ENCODE results near the gene SAMD9.

Gene SAMD9

GRCh38 chr7:93117852-93118530 lies at the start of gene SAMD9:
TSS of gene SAMD9 (minus strand) at chr7:93117979. CDS start at chr7:93106097, 11,882 bp downstream.
- TF ChIP-seq CTCF (IDR thresholded peaks at IDR 0.05; ENCODE audit: poor library complexity, severe bottlenecking), result no peak
- DNase-seq (ENCODE audit: low spot score), result no peak
- H3K36me3 ChIP-seq (ENCODE audit: low read depth), result no peaks in the 10 kb centered on the region; the same call in 1 of the 2 replicates
- H3K27ac ChIP-seq (ENCODE audit: poor library complexity, severe bottlenecking), result peak within 1 kb of the TSS; percentile 72
- peaks cover 44% of the 10 kb centered on the region for H3K4me1 ChIP-seq (ENCODE audit: insufficient read depth, poor library complexity, severe bottlenecking)
- H3K27me3 ChIP-seq (ENCODE audit: insufficient read depth, poor library complexity, severe bottlenecking), result no peaks in the 10 kb centered on the region
- peaks cover 4% of the 10 kb centered on the region for H3K9me3 ChIP-seq (ENCODE audit: severe bottlenecking)
- ATAC-seq (ENCODE audit: low read depth), result peak; percentile 82
- H3K4me3 ChIP-seq (ENCODE audit: severe bottlenecking), result peak within 1 kb of the TSS; percentile 30

GRCh38 chr7:93165447-93165846 lies 47.7 kb upstream of the SAMD9 start:
- DNase-seq (ENCODE audit: low spot score) (no peak), ATAC-seq (ENCODE audit: low read depth) (no peak)

GRCh38 chr7:93164766-93165165 lies 47.0 kb upstream of the SAMD9 start:
- Histone ChIP-seq H3K27ac (ENCODE audit: poor library complexity, severe bottlenecking) (no peak overlapping the region), H3K4me3 (ENCODE audit: severe bottlenecking) (no peak overlapping the region), H3K36me3 (ENCODE audit: low read depth) (no peaks in the 10 kb centered on the region), H3K27me3 (ENCODE audit: insufficient read depth, poor library complexity, severe bottlenecking) (no peaks in the 10 kb centered on the region), H3K4me1 (ENCODE audit: insufficient read depth, poor library complexity, severe bottlenecking) (no peaks in the 10 kb centered on the region), H3K9me3 (ENCODE audit: severe bottlenecking) (no peaks in the 10 kb centered on the region)
- no peak for TF ChIP-seq CTCF (IDR thresholded peaks at IDR 0.05; ENCODE audit: poor library complexity, severe bottlenecking)
- ATAC-seq (ENCODE audit: low read depth) (no peak), DNase-seq (ENCODE audit: low spot score) (no peak)

More at GRCh38 chr7:93165447-93165846, 47.7 kb upstream of the SAMD9 start:
- no peak for TF ChIP-seq CTCF (IDR thresholded peaks at IDR 0.05; ENCODE audit: poor library complexity, severe bottlenecking)
- Histone ChIP-seq H3K36me3 (ENCODE audit: low read depth) (no peaks in the 10 kb centered on the region), H3K27me3 (ENCODE audit: insufficient read depth, poor library complexity, severe bottlenecking) (no peaks in the 10 kb centered on the region), H3K4me1 (ENCODE audit: insufficient read depth, poor library complexity, severe bottlenecking) (no peaks in the 10 kb centered on the region), H3K4me3 (ENCODE audit: severe bottlenecking) (no peak overlapping the region), H3K27ac (ENCODE audit: poor library complexity, severe bottlenecking) (no peak overlapping the region), H3K9me3 (ENCODE audit: severe bottlenecking) (no peaks in the 10 kb centered on the region)

- Histone ChIP-seq H3K4me1 (ENCODE audit: insufficient read depth, poor library complexity, severe bottlenecking) (no peaks in the 10 kb centered on the region), H3K27me3 (ENCODE audit: insufficient read depth, poor library complexity, severe bottlenecking) (no peaks in the 10 kb centered on the region), H3K4me3 (ENCODE audit: severe bottlenecking) (no peak overlapping the region), H3K36me3 (ENCODE audit: low read depth) (no peaks in the 10 kb centered on the region), H3K27ac (ENCODE audit: poor library complexity, severe bottlenecking) (no peak overlapping the region), H3K9me3 (ENCODE audit: severe bottlenecking) (peaks cover 1% of the 10 kb centered on the region)
- no peak for ATAC-seq (ENCODE audit: low read depth)
- TF ChIP-seq CTCF (IDR thresholded peaks at IDR 0.05; ENCODE audit: poor library complexity, severe bottlenecking), result no peak
- no peak for DNase-seq (ENCODE audit: low spot score)
Measured at GRCh38 chr7:93161181-93161762, 43.5 kb upstream of the SAMD9 start.

GRCh38 chr7:93160410-93160809 lies 42.6 kb upstream of the SAMD9 start:
- ATAC-seq (ENCODE audit: low read depth), result no peak
- Histone ChIP-seq H3K4me1 (ENCODE audit: insufficient read depth, poor library complexity, severe bottlenecking) (no peaks in the 10 kb centered on the region), H3K27me3 (ENCODE audit: insufficient read depth, poor library complexity, severe bottlenecking) (no peaks in the 10 kb centered on the region), H3K36me3 (ENCODE audit: low read depth) (no peaks in the 10 kb centered on the region), H3K4me3 (ENCODE audit: severe bottlenecking) (no peak overlapping the region), H3K9me3 (ENCODE audit: severe bottlenecking) (peaks cover 1% of the 10 kb centered on the region), H3K27ac (ENCODE audit: poor library complexity, severe bottlenecking) (no peak overlapping the region)
- TF ChIP-seq CTCF (IDR thresholded peaks at IDR 0.05; ENCODE audit: poor library complexity, severe bottlenecking), result no peak
- DNase-seq (ENCODE audit: low spot score), result no peak

Data from RWPE2 (cell line).